HG03378 (cell line): Measurements from ENCODE around the gene MT1F.
"Not testable (repeated sequence)": the region's sequence is repeated elsewhere in the genome, so short reads cannot be mapped to it uniquely, and the experiment has no call there.

Source experiments
- ATAC-seq: cut with Tn5 transposase; IDR thresholded peaks from one replicate; pipeline ENCODE4 v1.9.1; 2021; ENCODE audit warnings: mild to moderate bottlenecking, moderate library complexity; ENCODE audit not compliant: unreplicated experiment

MT1F gene

DNA sequence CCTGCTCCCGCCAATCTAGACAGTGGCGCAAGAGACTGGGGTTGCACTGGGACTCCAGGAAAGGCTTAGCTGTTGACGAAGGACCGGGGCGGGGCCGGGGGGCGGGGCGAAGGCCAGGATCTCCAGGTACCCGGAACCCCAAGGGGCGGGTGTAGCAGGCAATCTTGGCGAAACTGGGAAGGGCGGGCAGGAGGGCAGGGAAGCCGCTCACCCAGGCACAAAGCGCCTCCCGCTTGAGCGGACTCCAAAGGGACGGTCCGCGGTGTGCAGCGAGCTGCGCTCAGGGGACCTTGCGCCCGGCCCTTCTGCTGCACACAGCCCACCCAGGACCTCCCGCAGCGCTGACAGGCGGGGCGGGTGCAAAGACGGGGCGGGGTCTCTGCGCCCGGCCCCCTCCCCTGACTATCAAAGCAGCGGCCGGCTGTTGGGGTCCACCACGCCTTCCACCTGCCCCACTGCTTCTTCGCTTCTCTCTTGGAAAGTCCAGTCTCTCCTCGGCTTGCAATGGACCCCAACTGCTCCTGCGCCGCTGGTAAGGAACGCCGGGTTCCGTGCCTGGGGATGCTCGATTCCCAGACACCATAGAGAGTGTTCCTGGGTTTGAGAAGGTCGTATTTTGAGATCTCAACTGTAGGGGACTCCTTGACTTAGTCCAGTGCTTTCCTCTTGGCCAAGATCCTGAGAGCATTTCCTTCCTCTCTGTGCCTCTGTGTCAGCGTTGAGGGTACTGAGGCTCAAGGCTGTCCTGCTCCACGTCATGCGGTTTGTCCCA, at the start of gene MT1F:
MT1F (plus strand) TSS at position 405 of the 772 bp plus-strand sequence; CDS start at position 505, 100 bp downstream.
- ATAC-seq: no peak

DNA sequence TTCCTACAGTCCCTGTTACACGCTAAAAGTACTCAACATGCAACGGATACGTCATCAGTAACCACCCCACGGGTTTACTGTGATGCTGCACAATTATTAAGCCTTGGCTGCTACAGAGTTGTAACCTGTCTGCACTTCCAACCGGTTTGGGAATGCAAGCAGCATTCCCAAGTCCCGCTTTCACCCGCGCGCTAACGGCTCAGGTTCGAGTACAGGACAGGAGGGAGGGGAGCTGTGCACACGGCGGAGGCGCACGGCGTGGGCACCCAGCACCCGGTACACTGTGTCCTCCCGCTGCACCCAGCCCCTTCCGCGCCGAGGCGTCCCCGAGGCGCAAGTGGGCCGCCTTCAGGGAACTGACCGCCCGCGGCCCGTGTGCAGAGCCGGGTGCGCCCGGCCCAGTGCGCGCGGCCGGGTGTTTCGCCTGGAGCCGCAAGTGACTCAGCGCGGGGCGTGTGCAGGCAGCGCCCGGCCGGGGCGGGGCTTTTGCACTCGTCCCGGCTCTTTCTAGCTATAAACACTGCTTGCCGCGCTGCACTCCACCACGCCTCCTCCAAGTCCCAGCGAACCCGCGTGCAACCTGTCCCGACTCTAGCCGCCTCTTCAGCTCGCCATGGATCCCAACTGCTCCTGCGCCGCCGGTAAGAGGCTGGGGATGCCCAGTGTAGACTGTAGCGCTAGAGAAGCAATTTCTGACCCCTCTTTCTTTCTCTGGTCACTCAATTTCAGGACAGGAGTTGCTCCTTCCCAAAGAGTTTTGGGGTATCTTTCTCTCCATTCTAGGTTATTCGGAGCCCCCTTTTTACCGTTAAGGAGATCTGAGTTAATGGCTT, 49.5 kb upstream of the MT1F start, which contains the start of gene MT2A:
MT2A (plus strand) TSS at position 542 of the 833 bp plus-strand sequence; CDS start at position 614, 72 bp downstream.
- peak; percentile 72 for ATAC-seq

DNA sequence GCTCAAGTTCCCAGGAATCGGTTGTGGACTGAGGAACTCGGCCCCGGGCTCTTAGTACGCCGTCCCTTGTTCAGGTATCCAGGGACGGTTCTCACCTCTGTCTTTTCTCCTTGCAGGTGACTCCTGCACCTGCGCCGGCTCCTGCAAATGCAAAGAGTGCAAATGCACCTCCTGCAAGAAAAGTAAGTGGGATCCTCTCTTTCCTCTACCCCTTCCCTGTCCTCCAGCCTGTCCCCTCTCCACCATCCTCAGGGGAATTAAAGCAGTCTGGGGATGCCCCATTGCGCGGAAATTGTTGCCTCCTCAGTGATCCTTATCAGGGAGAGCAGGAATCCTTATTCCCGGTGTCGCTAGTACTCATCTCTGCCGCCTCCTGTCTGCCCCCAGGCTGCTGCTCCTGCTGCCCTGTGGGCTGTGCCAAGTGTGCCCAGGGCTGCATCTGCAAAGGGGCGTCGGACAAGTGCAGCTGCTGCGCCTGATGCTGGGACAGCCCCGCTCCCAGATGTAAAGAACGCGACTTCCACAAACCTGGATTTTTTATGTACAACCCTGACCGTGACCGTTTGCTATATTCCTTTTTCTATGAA, 48.8 kb upstream of the MT1F start:
- ATAC-seq: no peak

DNA sequence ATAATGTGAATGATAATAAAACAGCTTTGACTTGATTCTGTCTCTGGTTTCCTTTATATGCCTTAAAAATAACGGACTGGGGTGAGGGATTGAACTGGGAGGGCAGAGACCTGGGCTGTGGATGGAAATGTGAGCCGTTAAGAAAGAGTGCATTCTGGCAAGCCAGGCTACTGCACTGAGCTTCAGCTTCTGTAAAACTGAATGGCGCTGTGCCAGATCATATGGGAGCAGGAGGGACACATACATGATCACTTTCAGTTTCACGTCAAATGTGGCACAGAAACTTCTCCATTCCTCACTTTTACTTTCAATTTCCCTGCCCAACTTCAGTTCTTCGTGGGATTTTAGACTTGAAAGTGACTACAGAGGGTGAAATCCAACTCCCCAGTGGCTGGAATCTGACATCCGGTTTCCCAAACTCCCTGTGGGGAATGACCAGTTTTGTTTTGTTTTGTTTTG, 48.3 kb upstream of the MT1F start:
- peak; percentile 48 for ATAC-seq

DNA sequence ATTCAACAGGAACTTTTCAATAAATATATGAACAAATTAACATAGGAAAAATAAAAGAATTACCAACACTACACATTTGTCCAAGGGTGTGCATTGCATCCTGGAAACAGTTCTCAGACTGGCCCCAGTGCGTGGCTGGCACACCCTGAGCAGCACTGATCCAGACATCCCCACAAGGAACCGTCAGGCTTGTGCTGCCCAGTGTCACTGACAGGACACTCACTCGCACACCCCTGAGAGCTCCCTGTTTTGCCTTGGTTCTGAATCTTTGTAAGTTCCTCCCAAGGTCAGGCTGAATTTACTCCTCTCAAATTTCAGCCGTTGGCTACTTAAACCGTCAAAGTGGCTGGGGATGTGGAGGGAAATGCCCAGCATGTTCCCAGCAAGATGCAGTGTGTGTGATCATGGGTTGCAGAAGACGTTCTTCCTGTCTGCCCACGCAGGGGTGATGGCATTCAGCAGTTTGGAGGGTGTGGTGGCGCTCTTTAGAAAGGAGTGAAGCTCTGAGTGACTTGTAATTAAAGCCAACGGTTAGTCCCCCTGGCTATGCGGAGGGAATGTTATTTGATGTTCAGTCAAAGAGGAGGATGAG, 47.6 kb upstream of the MT1F start:
- no peak for ATAC-seq

DNA sequence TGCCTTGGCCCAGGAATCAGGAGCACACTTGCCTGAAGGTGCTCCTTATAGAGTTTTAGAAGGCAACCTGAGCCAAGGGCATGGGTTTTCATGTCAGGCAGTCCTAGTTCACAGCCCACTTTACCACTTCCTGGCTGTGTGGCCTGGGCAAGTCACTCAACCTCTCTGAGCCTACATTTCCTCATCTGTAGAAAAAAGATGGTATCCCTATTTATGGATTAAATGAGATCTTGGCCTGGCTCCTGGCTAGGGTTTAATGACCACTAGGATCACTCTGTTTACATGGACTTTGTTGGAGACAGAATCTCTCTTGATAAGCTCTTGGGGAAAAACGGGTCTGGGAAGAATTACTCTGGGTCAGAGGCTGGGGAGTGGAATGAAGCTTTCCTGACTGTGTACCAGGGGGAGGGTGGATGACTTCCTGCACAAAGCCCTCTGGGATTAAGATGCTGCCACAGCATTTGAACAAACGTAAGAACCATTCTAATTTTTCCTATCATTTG, 47.1 kb upstream of the MT1F start:
- no peak for ATAC-seq

DNA sequence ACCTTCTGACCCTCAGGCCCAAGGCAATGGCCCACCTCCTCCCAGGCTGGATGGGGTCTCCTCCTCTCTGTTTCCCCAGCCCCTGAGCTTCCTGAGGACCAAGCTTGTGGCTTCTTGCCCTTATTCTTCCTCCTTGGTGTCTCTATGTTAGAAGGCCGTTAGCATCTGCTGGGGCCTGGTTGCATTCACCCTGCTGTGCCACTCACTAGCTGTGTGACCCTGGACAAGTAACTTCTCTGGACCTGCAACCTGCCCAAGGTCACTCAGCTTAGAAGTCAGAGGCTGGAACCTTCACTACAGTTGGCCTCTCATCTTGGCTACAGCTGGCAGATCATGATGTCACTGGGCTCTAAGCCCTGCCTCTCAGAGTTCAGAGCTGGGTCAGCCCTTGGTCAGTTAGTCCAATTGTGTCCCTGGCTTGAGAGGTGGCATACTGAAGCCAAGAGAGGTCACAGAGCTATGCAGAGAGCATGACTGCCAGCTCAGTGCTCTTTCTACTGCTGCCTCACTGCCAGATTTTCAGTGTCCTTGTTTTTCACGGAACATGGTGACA, 46.4 kb upstream of the MT1F start:
- ATAC-seq: no peak

DNA sequence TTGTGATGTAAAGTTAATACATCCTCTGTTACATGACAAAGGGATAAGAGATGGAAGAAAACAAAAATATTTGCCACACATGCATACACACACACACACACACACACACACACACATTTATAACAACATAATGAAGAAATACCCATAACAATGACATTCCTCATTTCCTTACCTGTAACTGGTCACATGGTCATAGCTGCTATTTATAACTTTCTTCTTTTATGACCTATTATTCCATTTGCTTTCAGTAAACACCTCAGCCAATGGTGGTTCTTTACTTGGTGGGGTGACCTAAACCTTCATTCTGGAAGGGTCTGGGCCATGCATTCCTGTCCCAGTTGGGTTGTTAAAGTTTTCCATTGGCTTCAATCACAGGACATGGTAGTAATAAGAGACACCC, 44.1 kb upstream of the MT1F start:
- no peak for ATAC-seq

DNA sequence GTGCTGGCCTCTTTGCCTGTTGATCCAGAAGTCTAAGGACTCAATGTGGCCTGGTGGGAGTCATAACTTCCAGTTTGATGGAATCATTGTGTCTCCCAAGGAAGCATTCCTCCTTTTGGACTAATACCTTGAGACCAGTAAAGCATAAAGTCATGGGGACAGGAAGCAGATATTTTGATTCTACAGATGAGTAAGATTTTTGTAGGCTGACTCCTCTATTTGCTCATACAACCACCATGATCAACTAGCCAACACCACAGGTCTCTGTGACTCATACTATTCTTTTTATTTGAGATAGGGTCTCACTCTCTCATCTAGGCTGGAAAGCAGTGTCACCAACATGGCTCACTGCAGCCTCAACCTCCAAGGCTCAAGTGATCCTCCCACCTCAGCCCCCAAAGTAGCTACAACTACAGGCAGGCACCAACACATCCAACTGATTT, 43.2 kb upstream of the MT1F start:
- ATAC-seq: no peak

DNA sequence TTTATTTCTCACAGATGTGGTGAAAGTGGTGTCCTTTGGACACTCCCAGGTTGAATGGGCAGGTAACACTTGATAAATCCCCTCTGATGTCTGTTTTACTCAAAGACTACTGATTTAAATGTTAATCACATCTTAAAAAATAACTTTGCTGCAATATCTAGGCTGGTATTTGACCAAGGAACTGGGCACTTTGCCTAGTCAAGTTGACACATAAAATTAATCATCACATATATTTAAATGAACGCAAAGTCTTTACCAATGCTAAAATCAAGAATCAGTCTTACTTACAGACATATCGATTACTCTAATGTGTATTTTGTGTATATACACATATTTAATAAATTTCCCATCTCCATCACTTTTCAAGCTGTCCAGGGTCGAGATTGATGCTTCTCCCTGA, 42.4 kb upstream of the MT1F start:
- ATAC-seq: no peak

DNA sequence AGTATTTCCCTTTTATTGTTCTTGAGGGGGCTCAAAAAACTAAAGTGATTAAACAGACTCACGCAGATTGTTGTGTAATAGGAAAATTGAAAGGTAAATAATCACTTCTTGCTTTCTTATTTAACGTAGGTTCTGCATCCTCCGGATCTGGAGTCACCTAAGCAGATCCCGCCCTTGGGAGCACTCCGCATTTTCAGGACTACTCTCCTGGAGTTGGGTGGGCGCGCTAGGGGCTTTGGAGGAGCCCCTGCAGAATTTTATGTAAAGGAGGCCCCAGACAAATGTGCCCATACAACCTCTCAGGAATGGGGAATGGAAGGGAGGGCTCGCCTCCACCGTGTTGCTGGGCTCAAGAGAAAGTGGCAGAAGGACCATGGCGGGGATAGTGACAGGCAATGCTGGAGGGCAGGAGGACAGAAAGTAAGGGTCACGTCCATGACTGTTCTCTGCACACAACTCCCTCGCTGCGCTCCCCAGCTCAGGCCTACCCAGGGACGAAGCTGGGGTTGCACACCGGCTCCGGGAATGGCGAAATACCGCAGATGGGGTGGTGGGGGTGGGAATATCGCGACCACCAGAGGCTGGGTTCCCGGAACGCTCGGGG, 41.0 kb upstream of the MT1F start:
- no peak for ATAC-seq

DNA sequence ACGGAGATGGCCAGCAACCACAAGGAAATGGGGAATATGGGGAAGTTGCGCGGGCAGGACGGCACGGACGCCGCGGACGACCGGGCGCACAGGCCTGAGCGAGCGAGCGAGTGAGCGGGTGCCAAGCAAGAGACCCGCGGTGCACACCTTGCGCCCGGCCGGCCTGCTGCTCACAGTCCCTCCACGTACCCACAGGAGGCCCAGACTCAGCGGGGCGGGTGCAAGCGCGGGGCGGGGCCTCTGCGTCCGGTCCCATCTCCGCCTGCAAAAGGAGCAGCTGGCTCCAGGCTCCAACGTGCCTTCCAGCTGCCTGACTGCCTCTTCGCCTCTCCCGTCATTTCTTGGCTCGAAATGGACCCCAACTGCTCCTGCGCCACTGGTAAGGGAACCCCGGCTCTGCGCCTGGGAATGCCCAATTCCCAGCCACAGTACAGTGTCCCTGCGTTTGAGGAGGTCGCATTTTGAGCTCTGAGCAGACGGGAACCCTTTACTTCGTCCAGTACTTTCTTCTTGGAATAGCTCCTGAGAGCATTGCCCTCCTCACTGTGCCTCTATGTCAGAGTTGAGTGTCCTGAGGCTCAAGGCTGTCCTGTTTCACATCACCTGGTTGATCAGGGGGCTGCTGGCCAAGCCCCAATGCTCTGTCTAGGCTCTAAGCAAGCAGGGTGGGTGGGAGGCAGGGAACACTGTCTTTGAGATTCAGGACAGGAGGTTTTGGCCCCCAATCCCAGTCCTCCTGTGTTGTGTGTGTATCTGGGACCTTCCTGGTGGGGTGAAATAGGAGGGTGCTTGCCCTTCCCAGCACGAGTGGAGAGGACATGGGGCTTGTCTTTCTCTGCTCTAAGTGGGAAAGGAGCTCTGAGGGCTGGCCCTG, 40.3 kb upstream of the MT1F start:
- ATAC-seq: no peak

DNA sequence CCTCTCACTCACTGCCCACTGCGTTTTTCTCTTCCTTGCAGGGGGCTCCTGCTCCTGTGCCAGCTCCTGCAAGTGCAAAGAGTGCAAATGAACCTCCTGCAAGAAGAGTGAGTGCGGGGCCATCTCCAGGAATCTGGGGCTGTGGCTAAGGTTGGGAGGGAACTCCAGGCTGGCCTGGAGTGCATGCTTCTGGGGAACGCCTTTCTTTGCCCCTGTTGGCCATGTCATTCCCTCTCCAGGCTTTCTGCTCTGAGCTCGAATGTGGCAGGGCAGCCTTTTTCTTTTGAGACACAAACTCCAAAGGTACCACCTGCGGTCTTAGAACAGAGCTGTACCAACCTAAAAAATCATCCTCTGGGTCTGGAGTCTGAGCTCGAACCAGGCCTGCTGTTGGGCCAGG, 39.6 kb upstream of the MT1F start:
- ATAC-seq: no peak

DNA sequence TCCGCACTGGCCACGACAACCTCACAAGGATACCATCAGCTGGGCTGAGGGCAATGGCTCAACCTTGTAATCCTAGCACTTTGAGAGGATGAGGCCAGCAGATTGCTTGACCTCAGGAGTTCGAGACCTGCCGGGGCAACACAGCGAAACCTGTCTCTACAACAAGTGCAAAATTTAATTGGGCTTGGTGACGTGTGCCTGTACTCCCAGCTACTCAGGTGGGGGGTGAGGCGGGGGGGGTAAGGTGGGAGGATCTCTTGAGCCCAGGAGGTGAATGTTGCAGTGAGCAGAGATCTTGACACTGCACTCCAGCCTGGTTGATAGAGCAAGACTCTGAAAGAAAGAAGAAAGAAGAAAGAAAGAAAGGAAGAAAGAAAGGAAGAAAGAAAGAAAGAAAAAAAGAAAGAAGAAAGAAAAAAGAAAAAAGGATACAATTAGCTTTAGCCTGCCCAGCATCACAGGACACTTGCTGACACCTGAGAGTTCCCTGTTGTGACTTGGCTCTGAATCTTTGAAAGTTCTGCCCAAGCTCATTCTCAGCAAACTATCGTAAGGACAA, 37.3 kb upstream of the MT1F start:
- ATAC-seq: no peak

DNA sequence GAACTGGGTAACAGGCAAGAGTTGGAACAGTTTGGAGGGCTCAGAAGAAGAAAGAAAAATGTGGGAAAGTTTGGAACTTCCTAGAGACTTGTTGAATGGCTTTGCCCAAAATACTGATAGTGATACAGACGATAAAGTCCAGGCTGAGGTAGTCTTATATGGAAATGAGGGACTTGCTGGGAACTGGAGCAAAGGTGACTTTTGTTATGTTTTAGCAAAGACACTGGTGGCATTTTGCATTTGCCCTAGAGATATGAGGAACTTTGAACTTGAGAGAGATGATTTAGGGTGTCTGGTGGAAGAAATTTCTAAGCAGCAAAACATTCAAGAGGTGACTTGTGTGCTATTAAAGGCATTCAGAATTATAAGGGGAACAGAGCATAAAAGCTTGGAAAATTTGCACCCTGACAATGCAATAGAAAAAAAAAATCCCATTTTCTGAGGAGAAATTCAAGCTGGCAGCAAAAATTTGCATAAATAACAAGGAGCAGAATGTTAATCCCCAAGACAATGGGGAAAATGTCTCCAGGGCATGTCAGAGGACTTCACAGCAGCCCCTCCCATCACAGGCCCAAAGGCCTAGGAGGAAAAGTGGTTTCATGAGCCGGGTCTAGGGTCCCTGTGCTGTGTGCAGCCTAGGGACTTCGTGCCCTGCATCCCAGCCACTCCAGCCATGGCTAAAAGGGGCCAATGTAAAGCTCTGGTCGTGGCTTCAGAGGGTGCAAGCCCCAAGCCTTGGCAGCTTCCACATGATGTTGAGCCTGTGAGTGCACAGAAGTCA, 35.9 kb upstream of the MT1F start:
- not testable (repeated sequence) for ATAC-seq

DNA sequence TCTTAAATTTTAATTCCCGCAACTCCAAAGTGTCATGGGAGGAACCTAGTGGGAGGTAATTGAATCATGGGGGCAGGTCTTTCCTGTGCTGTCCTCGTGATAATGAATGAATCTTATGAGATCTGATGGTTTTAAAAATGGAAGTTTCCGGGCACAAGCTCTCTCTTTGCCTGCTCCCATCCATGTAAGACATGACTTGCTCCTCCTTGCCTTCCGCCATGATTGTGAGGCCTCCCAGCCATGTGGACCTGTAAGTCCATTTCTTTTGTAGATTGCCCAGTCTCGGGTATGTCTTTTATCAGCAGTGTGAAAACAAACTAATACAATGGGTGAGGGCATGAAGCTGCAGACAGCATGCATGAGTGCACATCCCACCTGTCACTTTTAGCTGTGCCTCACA, 34.6 kb upstream of the MT1F start:
- not testable (repeated sequence) for ATAC-seq

DNA sequence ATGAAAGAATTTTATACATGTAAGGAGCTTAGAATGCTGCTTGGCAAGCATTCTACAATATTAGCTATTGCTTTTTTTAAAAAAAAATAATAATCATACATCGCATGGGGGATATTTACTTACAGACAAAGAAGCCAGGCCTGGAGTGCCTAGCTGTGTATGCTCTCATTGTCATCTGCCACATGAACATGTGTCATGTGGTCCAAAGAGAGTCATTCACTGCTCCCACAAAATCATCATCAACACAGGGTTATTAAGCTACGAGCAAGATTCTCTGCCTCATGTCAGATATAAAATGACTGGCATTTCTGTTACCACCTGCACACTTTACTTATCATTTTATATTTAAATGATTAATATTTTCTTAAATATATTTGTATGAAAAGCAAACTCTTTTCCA, 34.1 kb upstream of the MT1F start:
- ATAC-seq: no peak
